GM18511 (cell line): ENCODE data around the gene TLR5.
A peak's percentile ranks its signal among the peaks of the same experiment; 100 is the strongest.

Experiments
- ATAC-seq: cut with Tn5 transposase; IDR thresholded peaks from one replicate; pipeline ENCODE4 v1.9.1; 2021; ENCODE audit warnings: mild to moderate bottlenecking, moderate library complexity; ENCODE audit not compliant: unreplicated experiment

The TLR5 gene

DNA sequence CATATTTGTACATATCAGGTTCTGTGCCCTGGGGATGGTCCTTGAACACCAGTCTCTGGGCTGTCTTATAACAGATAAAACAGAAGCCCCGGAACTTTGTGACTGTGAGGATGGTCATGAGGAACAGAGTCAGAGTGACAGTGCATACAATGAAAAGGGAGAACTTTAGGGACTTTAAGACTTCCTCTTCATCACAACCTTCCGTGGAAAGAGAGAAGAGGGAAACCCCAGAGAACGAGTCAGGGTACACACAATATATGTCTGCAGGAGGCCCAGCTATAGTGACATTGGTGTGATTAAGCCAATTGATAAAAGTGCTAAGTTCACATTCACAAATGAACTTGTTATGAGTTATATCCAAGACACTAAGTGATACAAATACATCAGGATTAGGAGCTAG lies 32.1 kb downstream of the TLR5 start:
- ATAC-seq, result no peak

DNA sequence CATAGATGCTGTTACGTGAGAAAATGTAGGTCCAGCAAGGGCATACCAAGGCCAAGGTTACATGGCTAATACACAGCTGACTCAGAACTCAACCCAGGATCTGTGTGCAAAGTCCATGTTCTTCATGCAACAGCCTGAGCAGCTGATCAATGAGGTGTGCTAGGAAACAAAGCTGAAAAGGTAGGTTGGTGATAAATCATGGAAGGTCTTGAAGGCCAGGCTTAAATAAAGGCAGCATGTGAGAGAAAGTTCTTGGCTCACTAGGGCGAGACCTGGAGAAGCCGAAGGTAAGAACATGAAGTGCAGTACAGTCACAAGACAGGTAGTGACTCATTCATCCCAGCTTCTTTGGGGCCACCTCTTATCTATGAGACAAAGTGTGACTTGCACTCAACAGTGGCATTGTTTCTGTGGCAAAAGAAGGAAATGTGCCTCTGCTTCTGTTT lies 33.4 kb downstream of the TLR5 start:
- no peak for ATAC-seq

DNA sequence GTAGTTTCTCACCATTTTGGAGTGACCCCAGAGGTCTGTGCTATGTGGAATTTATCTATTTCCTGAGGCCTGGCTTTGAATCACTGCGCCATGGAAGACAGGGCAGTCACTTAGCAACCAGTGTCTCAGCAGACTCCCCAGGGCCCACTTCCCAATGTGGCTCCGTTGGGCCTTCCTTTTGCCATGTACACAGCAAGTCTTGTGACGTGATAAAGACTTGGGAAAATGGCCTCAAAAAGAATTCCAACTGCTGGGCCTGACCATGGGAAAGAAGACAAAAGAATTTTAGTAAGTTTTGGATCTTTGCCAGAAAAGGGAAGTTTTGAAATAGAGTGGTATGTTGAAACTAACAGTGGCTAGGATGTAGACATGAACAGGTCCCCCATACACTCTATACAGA lies 36.2 kb downstream of the TLR5 start:
- no peak for ATAC-seq

DNA sequence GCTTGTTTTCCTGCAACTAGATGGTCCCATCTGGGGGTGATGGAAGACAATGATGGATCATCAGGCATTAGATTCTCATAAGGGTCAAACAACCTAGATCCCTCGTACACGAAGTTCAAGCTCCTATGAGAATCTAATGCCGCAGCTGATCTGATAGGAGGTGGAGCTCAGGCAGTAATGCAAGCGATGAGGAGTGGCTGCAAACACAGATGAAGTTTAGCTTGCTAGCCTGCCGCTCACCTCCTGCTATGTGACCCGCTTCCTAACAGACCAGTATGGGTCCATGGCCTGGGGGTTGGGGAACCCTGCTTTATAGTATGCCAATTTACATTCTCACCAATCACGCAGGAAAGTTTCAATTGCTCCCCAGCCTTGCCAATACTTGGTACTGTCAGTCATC lies 37.5 kb downstream of the TLR5 start:
- no peak for ATAC-seq

DNA sequence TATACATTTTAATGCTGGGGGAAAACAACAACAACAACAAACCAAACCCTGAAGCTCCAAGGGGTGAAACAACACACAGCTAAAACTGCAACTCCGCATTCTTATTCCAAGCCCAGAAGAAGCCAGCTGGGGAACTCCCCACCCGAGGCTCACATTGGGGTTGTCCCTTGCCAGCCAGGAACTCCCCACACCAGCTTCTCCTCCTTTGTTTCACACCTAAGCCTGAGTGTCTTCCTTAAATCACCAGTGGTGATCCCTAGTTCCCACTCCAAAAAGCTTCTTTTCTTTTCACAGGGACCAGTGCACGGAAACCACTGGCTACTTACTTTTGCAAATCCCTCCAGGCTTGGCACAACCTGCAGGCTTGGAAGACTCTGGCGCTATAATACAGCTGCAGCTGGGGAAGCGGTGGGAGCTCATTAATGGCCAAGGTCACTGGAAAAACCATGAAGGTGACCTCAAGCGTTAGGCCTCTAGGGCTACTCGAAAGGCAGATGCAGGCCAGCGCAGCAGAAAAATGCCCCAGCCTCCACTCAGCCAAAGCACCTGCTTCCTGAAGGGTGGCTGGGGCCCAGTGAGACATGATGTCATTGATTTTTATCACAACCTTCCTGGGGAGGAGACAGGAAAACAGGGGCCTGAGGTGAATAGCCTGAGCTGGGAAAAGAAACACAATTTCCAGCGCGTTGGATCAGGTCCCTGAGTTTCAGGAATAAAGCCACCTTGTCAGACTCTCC lies 40.1 kb downstream of the TLR5 start:
- no peak for ATAC-seq

DNA sequence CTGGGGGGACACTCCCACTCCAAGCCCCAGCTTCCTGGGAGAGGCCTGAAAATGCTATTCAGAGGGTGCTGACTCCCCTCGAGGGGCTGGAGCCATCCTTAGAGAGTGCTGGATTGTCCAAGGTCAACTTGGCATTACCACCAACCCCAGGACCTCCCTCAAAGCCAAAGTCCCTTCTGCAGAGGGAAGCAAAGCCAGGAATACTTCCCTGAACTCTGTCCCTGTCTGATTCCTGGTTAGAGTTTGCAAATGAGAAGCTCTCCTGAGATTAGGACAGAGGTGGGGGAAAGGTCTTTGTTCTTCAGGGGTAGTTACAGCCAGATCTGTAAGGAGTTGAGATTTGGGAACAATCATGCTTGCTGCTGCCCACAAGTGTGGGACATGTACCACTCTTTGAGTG lies 45.3 kb downstream of the TLR5 start:
- no peak for ATAC-seq

DNA sequence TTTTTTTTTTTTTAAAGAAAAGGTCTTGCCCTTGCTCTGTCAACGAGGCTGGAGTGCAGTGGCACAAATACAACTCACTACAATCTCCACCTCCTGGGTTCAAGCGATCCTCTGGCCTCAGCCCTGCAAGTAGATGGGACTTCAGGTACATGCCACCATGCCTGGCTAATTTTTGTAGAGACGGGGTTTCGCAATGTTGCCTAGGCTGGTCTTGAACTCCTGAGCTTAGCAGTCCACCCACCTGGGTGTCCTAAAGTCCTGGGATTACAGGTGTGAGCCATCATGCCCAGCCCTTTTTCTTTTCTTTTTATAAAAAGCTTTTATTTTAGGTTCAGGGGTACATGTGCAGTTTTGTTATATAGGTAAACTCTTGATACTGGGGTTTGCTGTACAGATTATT lies 47.2 kb downstream of the TLR5 start:
- ATAC-seq, result no peak

DNA sequence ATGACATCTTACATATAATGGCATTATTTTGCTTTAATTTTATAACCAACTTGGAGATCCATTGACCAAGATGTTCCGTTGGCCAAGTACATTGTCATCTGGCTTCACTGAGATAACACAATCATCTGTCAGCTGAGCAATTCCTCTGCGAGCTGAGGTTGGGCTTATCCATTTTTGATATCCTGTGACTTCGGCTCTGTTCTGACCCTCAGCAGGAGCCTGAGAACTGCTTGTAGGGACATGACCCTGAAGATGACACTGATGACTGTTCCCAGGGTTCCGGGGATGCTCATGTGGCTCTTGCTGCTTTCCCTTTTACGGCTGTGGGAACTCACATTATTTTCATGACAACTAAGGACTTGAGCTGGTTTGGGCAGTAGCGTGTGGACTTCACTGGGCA lies 51.2 kb downstream of the TLR5 start:
- no peak for ATAC-seq

DNA sequence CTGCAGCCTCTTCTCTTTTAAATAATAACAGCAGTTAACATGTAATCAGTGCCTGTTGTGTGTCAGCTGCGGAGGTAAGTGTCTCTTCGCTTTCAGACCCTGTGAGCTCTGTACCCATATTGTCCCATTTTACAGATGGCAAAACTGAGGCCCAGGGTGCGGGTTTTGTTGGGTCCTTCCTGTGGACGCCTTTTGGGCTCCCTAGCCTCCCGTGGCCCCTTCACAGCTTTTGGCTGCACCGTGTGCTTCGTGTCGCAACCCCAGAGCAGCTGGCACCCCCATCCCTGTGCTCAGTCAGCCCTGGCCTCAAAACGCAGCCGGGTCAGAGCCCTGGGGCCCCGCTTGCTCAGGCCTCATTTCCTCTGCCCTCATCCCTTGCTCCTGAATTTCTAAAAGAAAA lies 53.8 kb downstream of the TLR5 start:
- ATAC-seq, result no peak

DNA sequence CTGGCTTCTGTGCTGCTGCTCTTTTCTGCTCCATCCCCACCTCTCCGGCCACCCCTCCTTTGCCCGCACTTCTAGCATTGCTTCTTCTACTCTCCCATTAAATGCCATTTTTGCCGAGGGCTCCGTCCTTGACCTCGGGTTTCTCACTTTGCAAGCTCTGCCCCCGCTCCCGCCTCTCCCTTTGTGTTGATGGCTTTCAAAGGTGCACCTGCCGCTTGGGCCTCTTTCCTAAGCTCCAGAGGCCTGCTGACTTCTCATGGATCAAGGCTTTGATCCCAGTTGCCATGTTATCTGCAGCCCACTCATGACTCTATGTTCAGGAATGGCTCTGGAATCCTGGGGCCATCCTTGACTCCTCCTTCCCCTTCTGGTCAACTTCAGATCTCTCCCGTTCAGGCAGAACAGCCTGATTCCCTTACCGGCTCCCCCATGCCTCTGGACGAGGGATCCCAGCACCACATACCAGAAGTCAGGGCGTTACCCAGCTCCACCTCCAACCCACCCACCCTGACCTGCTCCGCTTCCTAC lies 54.3 kb downstream of the TLR5 start:
- no peak for ATAC-seq

DNA sequence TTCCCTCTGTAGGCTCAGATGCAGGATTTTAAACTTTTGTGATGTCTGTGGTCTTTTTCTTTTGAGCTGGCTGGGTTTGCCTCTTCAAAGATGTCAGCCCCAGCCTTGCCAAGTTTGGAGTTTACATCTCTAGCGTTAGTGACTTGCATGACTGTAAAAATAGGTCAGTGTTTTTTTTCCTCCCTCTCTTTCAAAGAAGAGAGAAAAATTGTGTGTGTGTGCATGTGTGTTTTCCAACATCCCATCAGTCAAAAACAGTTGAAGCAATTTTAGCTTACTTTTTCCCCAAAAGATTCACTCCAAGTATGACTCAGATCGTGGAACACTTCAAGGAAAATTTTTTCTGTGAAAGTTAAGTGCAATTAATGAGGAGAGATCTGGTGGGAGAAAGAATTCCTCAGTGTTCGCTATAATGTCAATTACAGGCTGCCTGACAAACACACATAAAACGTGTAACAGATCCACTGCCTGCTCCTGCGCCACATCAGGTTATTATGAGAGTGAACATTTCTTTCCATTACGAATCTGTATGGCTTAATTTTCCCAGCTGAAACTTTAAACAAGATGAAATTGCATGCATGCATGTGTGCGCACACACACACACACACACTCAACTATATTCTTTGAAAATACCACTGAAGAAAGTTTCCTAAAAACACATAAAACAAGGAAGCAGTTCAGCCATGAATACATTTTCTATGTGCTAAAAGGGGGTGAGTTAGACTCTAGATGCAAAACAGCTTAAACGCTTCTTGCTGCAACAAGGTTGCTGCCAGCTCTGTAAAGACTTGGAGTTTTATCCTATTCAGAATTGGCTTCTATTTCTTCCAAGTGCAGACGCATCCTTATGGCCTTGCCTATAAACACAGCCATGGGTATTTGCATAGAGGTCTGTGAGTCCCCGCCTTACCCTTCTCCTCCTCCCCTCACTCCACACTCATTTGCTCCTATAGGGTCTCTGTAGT lies 55.5 kb downstream of the TLR5 start:
- no peak for ATAC-seq

DNA sequence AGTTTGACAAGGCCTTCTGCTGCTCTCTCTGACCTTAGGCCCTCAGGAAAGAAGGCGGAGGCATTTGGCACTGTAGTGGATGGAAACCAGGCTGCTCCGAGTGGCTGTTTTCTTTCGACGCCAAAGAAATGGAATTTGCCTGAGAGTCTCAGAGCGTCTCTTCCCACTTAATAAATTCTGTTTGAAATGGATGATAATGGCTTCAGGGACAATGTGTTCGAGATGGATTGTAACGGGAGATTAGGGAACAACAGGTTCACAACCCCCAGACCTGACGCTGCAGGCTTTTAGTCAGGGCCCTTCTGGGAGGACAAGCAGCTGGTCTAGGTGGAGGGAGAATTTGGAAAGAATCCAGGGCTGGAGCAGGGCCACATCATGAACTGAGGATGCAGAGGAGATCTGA lies 58.6 kb downstream of the TLR5 start:
- ATAC-seq, result no peak

DNA sequence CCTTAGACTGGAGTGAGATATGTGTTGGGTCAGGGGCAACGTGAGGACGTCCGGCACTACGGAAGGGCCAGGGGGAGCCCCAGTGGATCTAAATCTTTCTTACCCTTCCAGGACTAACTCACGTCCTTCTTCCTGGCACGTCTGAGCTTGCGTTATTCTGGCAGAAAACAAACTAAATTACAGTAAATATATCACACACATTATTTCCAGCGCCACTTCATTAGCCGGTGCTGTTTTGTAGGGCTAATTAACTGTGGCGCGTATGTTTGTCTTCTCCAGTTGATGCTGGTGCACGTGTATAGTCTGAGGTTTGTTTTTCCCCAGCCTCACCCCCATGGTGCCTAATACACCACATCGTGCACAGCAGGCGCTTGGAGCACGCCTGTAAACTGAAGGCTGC lies 59.2 kb downstream of the TLR5 start:
- ATAC-seq, result no peak

DNA sequence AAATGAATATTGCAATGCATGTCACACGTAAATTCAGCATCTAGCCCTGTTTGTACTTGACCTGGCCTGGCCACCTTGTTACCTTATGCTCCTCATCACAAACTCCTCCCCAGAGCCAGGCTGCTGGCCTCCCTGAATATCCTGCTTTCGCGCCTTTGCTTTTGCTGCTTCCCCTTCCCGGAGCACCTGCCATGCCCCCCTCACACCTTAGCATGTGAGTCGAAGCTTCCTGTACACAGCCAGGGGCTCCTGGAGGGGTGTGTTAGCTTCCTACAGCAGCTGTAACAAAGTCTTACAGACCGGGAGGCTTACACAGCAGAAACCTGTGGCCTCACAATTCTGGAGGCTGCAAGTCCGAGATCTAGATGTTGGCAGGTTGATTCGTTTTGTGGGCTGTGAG lies 60.1 kb downstream of the TLR5 start:
- ATAC-seq, result no peak

DNA sequence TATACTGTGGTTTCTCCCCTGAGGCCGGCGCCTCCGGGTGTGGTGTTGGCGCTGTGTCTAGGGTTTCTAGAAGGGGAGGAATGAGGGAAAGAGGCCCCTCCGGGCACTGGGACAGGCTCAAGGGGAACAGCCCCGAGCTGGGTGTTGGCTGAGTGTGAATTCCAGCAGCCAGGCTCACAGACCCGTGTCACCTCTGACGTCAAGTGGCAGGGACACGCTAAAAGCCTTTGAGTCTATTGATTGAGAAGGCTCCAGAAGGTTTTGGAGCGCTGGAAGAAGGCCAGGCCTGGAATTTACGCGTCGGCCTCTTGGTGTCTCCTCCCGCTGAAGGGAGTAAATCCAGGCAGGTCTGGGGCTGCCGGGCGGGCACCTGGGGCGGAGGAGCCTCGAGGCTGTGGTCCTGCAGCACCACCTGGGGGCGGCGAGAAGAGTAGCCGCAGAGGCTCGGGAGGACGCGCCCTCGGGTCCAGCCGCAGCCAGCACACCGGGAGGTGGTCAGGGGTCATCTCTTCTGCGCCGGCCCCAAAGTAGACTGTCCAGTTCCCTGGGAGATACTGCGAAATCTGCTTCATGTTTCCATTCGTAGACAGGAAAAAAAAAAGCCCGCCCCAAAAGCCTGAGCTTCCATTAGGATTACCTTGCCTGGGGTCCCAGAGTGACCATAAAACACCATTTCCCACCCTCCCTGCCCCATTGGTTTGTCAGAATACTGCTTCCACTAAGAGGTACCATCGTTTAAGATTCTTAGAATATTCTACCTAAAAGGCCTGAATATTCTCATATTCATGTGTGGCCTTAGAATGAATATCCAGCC lies 61.7 kb downstream of the TLR5 start:
- peak; percentile 99 for ATAC-seq

DNA sequence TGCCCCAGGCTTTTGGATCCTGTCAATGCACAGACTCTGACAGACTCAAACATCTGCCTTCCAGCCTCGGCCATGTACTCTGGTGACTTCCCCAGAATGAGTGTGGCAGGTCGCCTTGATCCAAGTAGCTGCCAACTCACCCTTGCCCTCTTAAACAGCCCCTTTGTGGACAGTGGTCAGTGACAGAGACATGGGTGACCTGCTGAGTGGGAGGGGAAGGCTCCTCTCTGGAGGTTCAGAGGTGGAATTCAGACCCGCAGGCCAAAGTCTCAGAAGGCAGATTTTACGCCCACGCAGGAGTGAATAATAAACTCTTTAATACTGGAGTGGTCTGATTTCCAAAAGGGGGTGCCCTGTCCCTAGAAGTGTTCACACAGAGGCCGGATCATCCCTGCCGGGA lies 63.5 kb downstream of the TLR5 start:
- no peak for ATAC-seq

DNA sequence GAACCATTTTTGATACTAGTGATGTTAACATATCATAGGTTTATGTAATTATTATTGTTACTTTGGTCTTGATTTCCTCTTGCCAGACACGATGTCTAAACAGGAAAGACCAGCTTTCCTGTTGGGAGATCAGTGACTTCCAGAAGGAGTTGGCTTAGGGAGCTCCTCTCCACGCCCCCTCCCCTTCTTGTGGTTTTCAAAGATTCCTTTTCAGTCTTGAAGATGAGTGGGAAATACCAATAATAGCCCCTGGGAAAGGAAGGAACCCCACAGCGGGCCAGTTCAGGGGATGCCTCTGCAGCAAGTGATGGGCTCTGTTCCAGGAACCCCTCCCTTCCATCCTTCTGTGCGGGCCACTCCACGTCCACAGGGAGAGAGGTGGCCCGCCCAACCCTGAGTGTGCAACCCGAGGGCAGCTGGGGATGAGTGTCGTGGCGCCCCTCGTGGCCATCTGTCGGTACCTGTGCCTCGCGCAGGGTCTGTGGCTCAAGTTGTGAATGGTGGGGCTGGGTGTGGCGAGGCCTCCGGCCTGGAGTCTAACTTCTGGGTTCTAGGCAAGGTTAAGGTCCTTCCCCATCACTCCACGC lies 65.7 kb downstream of the TLR5 start:
- no peak for ATAC-seq

DNA sequence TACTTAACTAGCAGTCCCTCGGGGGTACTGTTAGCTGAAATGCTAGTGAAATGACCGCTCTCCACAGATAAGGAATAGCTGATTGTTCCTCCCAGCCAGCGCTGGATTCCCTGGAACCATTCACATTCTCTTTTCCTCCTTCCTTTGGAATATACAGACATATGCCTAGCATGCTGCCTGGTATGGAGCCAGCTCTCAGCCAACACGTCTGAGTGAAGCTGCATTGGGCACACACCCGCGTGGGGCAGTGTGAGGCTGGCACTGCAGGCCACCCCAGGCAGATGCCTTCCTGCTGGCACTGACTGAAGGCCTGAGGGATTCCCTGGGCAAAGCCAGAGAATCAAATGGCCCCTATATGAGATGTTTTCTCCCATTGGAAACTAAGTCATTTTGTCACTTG lies 66.7 kb downstream of the TLR5 start:
- ATAC-seq, result no peak

DNA sequence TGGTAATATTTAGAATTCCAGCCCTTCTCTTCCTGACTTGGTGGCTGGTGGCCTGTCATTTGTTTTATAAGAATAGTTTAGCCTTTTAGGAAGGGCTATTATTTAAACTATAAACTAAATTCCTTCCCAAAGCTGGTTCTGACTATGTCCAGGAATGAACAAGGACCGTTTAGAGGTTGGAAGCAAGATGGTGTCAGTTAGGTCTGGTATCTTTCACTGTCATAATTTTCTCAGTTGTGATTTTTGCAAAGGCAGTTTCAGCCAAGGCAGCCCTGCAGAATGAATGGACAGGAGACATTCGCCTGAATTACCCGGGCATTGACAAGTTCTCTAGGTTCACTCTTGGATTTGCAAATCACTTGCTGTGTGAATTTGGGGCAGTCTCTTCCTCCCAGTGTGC lies 67.2 kb downstream of the TLR5 start:
- ATAC-seq, result no peak

DNA sequence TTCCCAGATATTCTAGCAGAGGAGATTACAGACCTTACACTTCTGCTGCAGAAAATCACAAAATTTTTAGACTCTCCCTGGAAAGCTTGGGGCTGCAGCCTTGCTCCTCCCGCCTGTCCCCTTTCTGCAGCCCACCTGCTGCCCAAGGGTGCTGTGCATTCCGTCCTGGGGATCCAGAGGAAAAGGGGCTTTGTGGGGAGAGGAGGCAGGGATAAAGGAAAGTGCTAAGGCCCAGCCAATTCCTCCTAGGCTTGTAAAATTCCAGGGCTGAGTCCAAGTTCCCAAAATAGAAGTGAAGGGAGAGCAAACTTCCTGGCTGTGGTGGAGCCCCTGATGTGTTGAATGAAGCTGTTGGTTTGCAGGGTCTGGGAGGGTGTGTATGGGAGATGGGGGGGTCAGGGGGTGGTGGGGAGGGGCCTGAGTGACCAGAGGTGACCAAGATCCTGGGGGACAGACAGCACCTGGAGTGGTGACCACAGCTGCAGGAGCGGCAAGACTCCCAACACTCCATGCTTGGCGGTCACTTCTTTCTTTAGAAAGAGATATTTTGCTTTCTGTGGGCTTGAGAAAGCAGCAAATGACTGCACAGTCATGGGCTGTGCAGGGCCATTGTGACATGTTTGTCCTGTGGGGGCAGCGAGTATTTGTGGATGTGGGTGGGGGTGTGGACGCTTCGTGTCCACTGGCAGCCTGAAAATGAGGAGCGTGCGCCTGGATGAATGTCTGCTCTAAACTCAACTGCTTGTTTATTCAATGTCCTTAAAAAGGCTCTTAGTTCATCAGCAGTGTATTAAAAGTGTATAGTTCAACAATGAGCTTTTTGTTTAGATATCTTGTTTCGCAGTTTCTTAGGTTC lies 68.4 kb downstream of the TLR5 start:
- ATAC-seq, result no peak
